GM12878 (cell line): ENCODE data around the gene PRDX1. TPM values are rescaled to one million over a fixed set of nuclear protein-coding genes. Genes with fewer than 3 reads are reported as not detected.
"Not testable (repeated sequence)": the region's sequence is repeated elsewhere in the genome, so short reads cannot be mapped to it uniquely, and the experiment has no call there.

Source experiments
- ATAC-seq: fragments of 200-7000 bp; cut with Tn5 transposase; 3 replicates; pipeline ENCODE4 v1.9.1; 2020; ENCODE audit warnings: mild to moderate bottlenecking, moderate library complexity
- BruUV-seq: library from RNA; stranded (reverse); fragments of 400-500 nt; replicated peaks from 2 replicates; lab custom pipeline; 2021; lab: Mats Ljungman, UMichigan
- CTCF ChIA-PET: fragments of 300-600 bp; sonication (Branson Sonifier 250); formaldehyde crosslinking; extraction: SDS; loops from one replicate; lab custom pipeline; 2021; ENCODE audit warnings: inconsistent platforms; lab: Yijun Ruan, JAX
- POLR2A ChIA-PET: fragments of 350-600 bp; formaldehyde crosslinking; extraction: SDS; loops from one replicate; lab custom pipeline; 2021; ENCODE audit warnings: inconsistent platforms; lab: Charles Lee
- RAD21 ChIA-PET: fragments of 300-600 bp; sonication (Branson Sonifier 250); formaldehyde crosslinking; loops from one replicate; lab custom pipeline; 2023; ENCODE audit warnings: antibody characterized with exemption; ENCODE audit not compliant: unreplicated experiment; lab: Charles Lee
- SMC1A ChIA-PET: fragments of 300-600 bp; sonication (Branson Sonifier 250); formaldehyde crosslinking; loops from one replicate; lab custom pipeline; 2023; ENCODE audit not compliant: unreplicated experiment, uncharacterized antibody; lab: Charles Lee
- DNase-seq: peaks from one replicate; pipeline ENCODE4 v3.0.0-alpha.2; 2011; ENCODE audit warnings: low read depth, low spot score
- FAIRE-seq: peaks from 3 replicates; lab custom pipeline; 2011; peaks lifted over from hg19 to GRCh38; lab: Jason Lieb, UNC
- H2AFZ ChIP-seq: 2 replicates; pipeline ENCODE4 v1.6.0; 2011; ENCODE audit warnings: low read depth, low read length, control low read depth; ENCODE audit not compliant: control insufficient read depth
- H3K27ac ChIP-seq: 2 replicates; pipeline ENCODE4 v1.5.1; 2011; ENCODE audit warnings: control low read depth; ENCODE audit not compliant: control insufficient read depth, insufficient read depth
- H3K27me3 ChIP-seq, 2 experiments: replicated peaks in 1 of 2; 2 replicates each; pipeline versions ENCODE4 v1.6.0 to v1.6.1; 2011; ENCODE audit warnings: low read length in 1 of 2; ENCODE audit not compliant: control insufficient read depth in 2 of 2, insufficient read depth in 2 of 2
- H3K36me3 ChIP-seq, 2 experiments: 2 replicates each; pipeline ENCODE4 v1.5.1; 2011; ENCODE audit warnings: low read length in 1 of 2; ENCODE audit not compliant: control insufficient read depth in 2 of 2, insufficient read depth in 2 of 2
- H3K4me1 ChIP-seq: 2 replicates; pipeline ENCODE4 v1.6.1; 2011; ENCODE audit warnings: mild to moderate bottlenecking, low read length, moderate library complexity, mixed read lengths; ENCODE audit not compliant: control insufficient read depth, insufficient read depth
- H3K4me2 ChIP-seq: 2 replicates; pipeline ENCODE4 v1.6.0; 2011; ENCODE audit warnings: control low read depth; ENCODE audit not compliant: control insufficient read depth, insufficient read depth
- H3K4me3 ChIP-seq: fragments of 200-600 bp; sonication (generic); 2 replicates; pipeline ENCODE4 v1.5.1; 2016
- H3K79me2 ChIP-seq: 2 replicates; pipeline ENCODE4 v1.6.0; 2011; ENCODE audit warnings: low read length; ENCODE audit not compliant: control insufficient read depth, insufficient read depth
- H3K9ac ChIP-seq: 2 replicates; pipeline ENCODE4 v1.8.0; 2011; ENCODE audit warnings: low read length, control low read depth, mixed read lengths; ENCODE audit not compliant: control insufficient read depth, insufficient read depth
- H3K9me3 ChIP-seq: replicated peaks from 3 replicates; pipeline ENCODE4 v1.5.1; 2011; ENCODE audit warnings: mild to moderate bottlenecking, low read length; ENCODE audit not compliant: control insufficient read depth, insufficient read depth
- H4K20me1 ChIP-seq: 2 replicates; pipeline ENCODE4 v1.6.0; 2011; ENCODE audit not compliant: control insufficient read depth, insufficient read depth
- WGBS: methylation state at CpG from one replicate; pipeline ENCODE4 v1.1.6; 2016; ENCODE audit warnings: low lambda C conversion rate; ENCODE audit not compliant: insufficient replicate concordance, insufficient coverage; ENCODE audit errors: missing lambda C conversion rate; 5-methylcytosine and 5-hydroxymethylcytosine counted together
- in situ Hi-C: fragments of 300-500 bp; cut with MboI; formaldehyde crosslinking; loops from 9 replicates; pipeline ENCODE4 v1.14.3; 2018; ENCODE audit warnings: mixed read lengths
- intact Hi-C: fragments of 100-400 bp; cut with micrococcal nuclease; formaldehyde crosslinking; loops from one replicate; pipeline ENCODE4 v1.14.2; 2022; ENCODE audit not compliant: unreplicated experiment
- polyA plus RNA-seq, 11 experiments: library from polyadenylated mRNA; depleted of rRNA in 4 of 11; unstranded in 6 of 11; stranded (reverse) in 5 of 11; fragments of >200 nt; fragmentation: Nextera tagmentation in 4 of 11; fragmentation: Illumina TruSeq in 1 of 11; extraction: Ambion mirVana in 4 of 11; extraction: Trizol in 1 of 11; gene quantifications; 1 replicate in 1 of 11; 2 replicates in 10 of 11; pipeline versions ENCODE4 v1.2.1 to v1.2.3, GENCODE V29; 2011 to 2016; ENCODE audit warnings: inconsistent platforms in 2 of 11, missing spikeins in 2 of 11, low read depth in 1 of 11
- total RNA-seq, 4 experiments: library from RNA; depleted of rRNA in 3 of 4; stranded (reverse); fragments of >200 nt in 3 of 4; fragmentation: Illumina TruSeq in 1 of 4; extraction: Trizol in 1 of 4; gene quantifications; 2 replicates each; pipeline versions ENCODE4 v1.2.1 to v1.2.3, GENCODE V29; 2013 to 2021
- TF ChIP-seq, protein P1 (sequence below): fragments of 450-650 bp; IDR thresholded peaks from 2 replicates; pipeline ENCODE4 v1.6.1; 2017; ENCODE audit warnings: mild to moderate bottlenecking

Gene PRDX1
- total and polyA plus RNA-seq, 10 of the 15 experiments (the other 5 are each of a cell fraction or from before 2014, with no cell fraction given) = 659 to 1,775 (median 811) TPM

DNA sequence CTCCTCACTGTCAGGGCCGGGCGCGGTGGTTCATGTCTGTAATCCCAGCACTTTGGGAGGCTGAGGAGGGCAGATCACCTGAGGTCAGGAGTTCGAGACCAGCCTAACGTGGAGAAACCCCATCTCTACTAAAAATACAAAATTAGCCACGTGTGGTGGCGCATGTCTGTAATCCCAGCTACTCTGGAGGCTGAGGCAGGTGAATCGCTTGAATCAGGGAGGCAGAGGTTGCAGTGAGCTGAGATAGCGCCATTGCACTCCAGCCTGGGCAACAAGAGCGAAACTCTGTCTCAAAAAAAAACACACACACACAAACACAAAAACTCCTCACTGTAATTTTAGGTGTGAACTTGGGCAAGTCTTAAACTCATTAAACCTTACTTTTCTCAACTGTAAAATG lies 2.3 kb upstream of the PRDX1 start:
- H3K9ac ChIP-seq, FAIRE-seq, H3K36me3 ChIP-seq, H3K4me2 ChIP-seq, H3K9me3 ChIP-seq, ATAC-seq, H3K27ac ChIP-seq, H2AFZ ChIP-seq, H3K27me3 ChIP-seq, H3K4me3 ChIP-seq, H4K20me1 ChIP-seq: not testable (repeated sequence)
- RAD21 ChIA-PET = interaction anchor here (0.9 kb wide), 1 partner anchor 21 kb away, joined by 3 read pairs; no protein-coding TSS in a partner anchor
- 83% methylated on average over 10 of the region's 10 CpGs for WGBS
- H3K79me2 ChIP-seq = peaks cover 27% of the 10 kb centered on the region
- SMC1A ChIA-PET = interaction anchor here (0.7 to 2.7 kb wide), 4 partner anchors 11 to 89 kb away, joined by 3 to 16 read pairs (median 4); no protein-coding TSS in a partner anchor
- POLR2A ChIA-PET = interaction anchor here (1.0 to 9.5 kb wide), 6 partner anchors 11 to 802 kb away, joined by 3 to 118 read pairs (median 6); partner anchors contain the start of gene AKR1A1
- CTCF ChIA-PET = interaction anchor here (1.2 to 3.5 kb wide), 6 partner anchors 10 to 45 kb away, joined by 3 to 17 read pairs (median 8); no protein-coding TSS in a partner anchor
- intact Hi-C loops = loop anchor here (2.0 kb wide), 1 partner anchor 21 kb away; no protein-coding TSS in a partner anchor
- TF ChIP-seq, protein P1, sequence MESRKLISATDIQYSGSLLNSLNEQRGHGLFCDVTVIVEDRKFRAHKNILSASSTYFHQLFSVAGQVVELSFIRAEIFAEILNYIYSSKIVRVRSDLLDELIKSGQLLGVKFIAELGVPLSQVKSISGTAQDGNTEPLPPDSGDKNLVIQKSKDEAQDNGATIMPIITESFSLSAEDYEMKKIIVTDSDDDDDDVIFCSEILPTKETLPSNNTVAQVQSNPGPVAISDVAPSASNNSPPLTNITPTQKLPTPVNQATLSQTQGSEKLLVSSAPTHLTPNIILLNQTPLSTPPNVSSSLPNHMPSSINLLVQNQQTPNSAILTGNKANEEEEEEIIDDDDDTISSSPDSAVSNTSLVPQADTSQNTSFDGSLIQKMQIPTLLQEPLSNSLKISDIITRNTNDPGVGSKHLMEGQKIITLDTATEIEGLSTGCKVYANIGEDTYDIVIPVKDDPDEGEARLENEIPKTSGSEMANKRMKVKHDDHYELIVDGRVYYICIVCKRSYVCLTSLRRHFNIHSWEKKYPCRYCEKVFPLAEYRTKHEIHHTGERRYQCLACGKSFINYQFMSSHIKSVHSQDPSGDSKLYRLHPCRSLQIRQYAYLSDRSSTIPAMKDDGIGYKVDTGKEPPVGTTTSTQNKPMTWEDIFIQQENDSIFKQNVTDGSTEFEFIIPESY = peak; percentile 60; the same call in 1 of the 2 replicates
- TF ChIP-seq, all 136 proteins: peak for 1; not testable (repeated sequence) for 135
- in situ Hi-C loops, H3K4me1 ChIP-seq, DNase-seq, BruUV-seq: not testable (repeated sequence)

- H3K9me3 ChIP-seq, H3K27ac ChIP-seq, DNase-seq, BruUV-seq, H3K4me1 ChIP-seq, H3K27me3 ChIP-seq, in situ Hi-C loops, H3K4me2 ChIP-seq, H3K36me3 ChIP-seq, H3K4me3 ChIP-seq, H4K20me1 ChIP-seq, ATAC-seq, H3K9ac ChIP-seq: not testable (repeated sequence)
- H2AFZ ChIP-seq = 0 out of 2 replicates have a peak overlapping the region, but pooled peaks have one; percentile 4
- H3K79me2 ChIP-seq = peaks cover 32% of the 10 kb centered on the region
- POLR2A ChIA-PET = interaction anchor here (0.6 to 9.5 kb wide), 6 partner anchors 11 to 802 kb away, joined by 3 to 118 read pairs (median 4); partner anchors contain the start of gene AKR1A1
- RAD21 ChIA-PET = interaction anchor here (0.9 kb wide), 1 partner anchor 22 kb away, joined by 3 read pairs; no protein-coding TSS in a partner anchor
- WGBS = 50% methylated on average over 2 of the region's 2 CpGs
- CTCF ChIA-PET = interaction anchor here (1.2 to 3.5 kb wide), 4 partner anchors 11 to 40 kb away, joined by 3 to 17 read pairs (median 10); no protein-coding TSS in a partner anchor
- FAIRE-seq = peak; percentile 76
- SMC1A ChIA-PET = interaction anchor here (1.4 to 3.3 kb wide), 4 partner anchors 11 to 46 kb away, joined by 4 to 18 read pairs (median 14); partner anchors contain the start of gene AKR1A1
- intact Hi-C loops = loop anchor here (2.0 kb wide), 1 partner anchor 21 kb away; no protein-coding TSS in a partner anchor
Measured at GRCh38 chr1:45523516-45523915, 1.8 kb upstream of the PRDX1 start.
